ENCODE data around the gene C1orf116. TPM values are rescaled to one million over a fixed set of nuclear protein-coding genes. Genes with fewer than 3 reads are reported as not detected.

C1orf116 gene
- total RNA-seq, 1 experiment from 2014 or later = 2.4 TPM

DNA sequence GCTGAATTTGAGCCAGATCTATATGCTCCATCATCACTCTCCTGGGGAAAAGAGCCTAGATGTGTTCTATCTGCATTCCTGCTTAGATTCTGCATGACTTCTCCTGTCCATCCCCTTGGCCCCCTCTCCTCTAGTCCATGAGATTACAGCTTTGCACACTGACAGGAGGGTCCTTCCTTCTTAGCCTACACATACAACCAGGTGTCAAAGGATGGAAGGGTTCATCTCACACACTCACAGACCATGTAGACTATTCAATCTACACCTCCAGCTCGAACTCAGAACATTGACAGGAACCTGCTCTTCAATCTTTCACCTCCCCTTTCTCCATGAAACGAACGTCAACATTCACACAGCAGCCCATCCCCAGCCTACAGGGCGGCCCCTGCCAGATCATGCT is 13.8 kb downstream of the C1orf116 start:
- Mint-ChIP-seq H3K4me1 (no peaks in the 10 kb centered on the region), H3K36me3 (no peaks in the 10 kb centered on the region; the same call in 1 of the 2 replicates), H3K4me3 (no peak overlapping the region), H3K27me3 (ENCODE audit: low read depth) (peaks cover 10% of the 10 kb centered on the region), H3K9me3 (no peaks in the 10 kb centered on the region), H3K27ac (no peak overlapping the region)
- ChIA-PET CTCF (interaction anchor here (1.4 kb wide), 1 partner anchor 37 kb away, joined by 3 read pairs; no protein-coding TSS in a partner anchor), POLR2A (interaction anchor here (1.6 kb wide), 1 partner anchor 14 kb away, joined by 4 read pairs; the partner anchor contains the start of gene C1orf116)
- TF ChIP-seq FOXJ3 (CRISPR knock-in tag; IDR thresholded peaks at IDR 0.05; ENCODE audit: borderline replicate concordance) = no peak
- TF ChIP-seq ELF4 (CRISPR knock-in tag; IDR thresholded peaks at IDR 0.05; ENCODE audit: low read depth) = no peak
- no peak for TF ChIP-seq ZNF263 (CRISPR knock-in tag; IDR thresholded peaks at IDR 0.05; ENCODE audit: low read depth)
- no peak for TF ChIP-seq GRHL2 (CRISPR knock-in tag; IDR thresholded peaks at IDR 0.05; ENCODE audit: insufficient replicate concordance, severe bottlenecking)
- no peak for TF ChIP-seq MYBL2 (CRISPR knock-in tag; IDR thresholded peaks at IDR 0.05)
- TF ChIP-seq ZNF416 (CRISPR knock-in tag; IDR thresholded peaks at IDR 0.05) = no peak
- no peak for TF ChIP-seq GTF2I (CRISPR knock-in tag; conservative IDR thresholded peaks at IDR 0.05)
- TF ChIP-seq, protein P1, sequence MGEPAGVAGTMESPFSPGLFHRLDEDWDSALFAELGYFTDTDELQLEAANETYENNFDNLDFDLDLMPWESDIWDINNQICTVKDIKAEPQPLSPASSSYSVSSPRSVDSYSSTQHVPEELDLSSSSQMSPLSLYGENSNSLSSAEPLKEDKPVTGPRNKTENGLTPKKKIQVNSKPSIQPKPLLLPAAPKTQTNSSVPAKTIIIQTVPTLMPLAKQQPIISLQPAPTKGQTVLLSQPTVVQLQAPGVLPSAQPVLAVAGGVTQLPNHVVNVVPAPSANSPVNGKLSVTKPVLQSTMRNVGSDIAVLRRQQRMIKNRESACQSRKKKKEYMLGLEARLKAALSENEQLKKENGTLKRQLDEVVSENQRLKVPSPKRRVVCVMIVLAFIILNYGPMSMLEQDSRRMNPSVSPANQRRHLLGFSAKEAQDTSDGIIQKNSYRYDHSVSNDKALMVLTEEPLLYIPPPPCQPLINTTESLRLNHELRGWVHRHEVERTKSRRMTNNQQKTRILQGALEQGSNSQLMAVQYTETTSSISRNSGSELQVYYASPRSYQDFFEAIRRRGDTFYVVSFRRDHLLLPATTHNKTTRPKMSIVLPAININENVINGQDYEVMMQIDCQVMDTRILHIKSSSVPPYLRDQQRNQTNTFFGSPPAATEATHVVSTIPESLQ (CRISPR knock-in tag; IDR thresholded peaks at IDR 0.05) = no peak
- TF ChIP-seq, protein P2, sequence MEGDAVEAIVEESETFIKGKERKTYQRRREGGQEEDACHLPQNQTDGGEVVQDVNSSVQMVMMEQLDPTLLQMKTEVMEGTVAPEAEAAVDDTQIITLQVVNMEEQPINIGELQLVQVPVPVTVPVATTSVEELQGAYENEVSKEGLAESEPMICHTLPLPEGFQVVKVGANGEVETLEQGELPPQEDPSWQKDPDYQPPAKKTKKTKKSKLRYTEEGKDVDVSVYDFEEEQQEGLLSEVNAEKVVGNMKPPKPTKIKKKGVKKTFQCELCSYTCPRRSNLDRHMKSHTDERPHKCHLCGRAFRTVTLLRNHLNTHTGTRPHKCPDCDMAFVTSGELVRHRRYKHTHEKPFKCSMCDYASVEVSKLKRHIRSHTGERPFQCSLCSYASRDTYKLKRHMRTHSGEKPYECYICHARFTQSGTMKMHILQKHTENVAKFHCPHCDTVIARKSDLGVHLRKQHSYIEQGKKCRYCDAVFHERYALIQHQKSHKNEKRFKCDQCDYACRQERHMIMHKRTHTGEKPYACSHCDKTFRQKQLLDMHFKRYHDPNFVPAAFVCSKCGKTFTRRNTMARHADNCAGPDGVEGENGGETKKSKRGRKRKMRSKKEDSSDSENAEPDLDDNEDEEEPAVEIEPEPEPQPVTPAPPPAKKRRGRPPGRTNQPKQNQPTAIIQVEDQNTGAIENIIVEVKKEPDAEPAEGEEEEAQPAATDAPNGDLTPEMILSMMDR (IDR thresholded peaks at IDR 0.05) = no peak
- no peak for TF ChIP-seq ZNF396 (CRISPR knock-in tag; IDR thresholded peaks at IDR 0.05; ENCODE audit: borderline replicate concordance)
- no peak for TF ChIP-seq ZNF423 (CRISPR knock-in tag; IDR thresholded peaks at IDR 0.05)
- TF ChIP-seq, protein P3, sequence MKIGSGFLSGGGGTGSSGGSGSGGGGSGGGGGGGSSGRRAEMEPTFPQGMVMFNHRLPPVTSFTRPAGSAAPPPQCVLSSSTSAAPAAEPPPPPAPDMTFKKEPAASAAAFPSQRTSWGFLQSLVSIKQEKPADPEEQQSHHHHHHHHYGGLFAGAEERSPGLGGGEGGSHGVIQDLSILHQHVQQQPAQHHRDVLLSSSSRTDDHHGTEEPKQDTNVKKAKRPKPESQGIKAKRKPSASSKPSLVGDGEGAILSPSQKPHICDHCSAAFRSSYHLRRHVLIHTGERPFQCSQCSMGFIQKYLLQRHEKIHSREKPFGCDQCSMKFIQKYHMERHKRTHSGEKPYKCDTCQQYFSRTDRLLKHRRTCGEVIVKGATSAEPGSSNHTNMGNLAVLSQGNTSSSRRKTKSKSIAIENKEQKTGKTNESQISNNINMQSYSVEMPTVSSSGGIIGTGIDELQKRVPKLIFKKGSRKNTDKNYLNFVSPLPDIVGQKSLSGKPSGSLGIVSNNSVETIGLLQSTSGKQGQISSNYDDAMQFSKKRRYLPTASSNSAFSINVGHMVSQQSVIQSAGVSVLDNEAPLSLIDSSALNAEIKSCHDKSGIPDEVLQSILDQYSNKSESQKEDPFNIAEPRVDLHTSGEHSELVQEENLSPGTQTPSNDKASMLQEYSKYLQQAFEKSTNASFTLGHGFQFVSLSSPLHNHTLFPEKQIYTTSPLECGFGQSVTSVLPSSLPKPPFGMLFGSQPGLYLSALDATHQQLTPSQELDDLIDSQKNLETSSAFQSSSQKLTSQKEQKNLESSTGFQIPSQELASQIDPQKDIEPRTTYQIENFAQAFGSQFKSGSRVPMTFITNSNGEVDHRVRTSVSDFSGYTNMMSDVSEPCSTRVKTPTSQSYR (CRISPR knock-in tag; IDR thresholded peaks at IDR 0.05) = no peak
- no peak for TF ChIP-seq JUN (CRISPR knock-in tag; IDR thresholded peaks at IDR 0.05)
- TF ChIP-seq, protein P4, sequence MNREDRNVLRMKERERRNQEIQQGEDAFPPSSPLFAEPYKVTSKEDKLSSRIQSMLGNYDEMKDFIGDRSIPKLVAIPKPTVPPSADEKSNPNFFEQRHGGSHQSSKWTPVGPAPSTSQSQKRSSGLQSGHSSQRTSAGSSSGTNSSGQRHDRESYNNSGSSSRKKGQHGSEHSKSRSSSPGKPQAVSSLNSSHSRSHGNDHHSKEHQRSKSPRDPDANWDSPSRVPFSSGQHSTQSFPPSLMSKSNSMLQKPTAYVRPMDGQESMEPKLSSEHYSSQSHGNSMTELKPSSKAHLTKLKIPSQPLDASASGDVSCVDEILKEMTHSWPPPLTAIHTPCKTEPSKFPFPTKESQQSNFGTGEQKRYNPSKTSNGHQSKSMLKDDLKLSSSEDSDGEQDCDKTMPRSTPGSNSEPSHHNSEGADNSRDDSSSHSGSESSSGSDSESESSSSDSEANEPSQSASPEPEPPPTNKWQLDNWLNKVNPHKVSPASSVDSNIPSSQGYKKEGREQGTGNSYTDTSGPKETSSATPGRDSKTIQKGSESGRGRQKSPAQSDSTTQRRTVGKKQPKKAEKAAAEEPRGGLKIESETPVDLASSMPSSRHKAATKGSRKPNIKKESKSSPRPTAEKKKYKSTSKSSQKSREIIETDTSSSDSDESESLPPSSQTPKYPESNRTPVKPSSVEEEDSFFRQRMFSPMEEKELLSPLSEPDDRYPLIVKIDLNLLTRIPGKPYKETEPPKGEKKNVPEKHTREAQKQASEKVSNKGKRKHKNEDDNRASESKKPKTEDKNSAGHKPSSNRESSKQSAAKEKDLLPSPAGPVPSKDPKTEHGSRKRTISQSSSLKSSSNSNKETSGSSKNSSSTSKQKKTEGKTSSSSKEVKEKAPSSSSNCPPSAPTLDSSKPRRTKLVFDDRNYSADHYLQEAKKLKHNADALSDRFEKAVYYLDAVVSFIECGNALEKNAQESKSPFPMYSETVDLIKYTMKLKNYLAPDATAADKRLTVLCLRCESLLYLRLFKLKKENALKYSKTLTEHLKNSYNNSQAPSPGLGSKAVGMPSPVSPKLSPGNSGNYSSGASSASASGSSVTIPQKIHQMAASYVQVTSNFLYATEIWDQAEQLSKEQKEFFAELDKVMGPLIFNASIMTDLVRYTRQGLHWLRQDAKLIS (CRISPR knock-in tag; IDR thresholded peaks at IDR 0.05; ENCODE audit: borderline replicate concordance) = no peak
- ATAC-seq (no peak), DNase-seq (ENCODE audit: low spot score) (no peak)
